Measurements from ENCODE around the gene LYL1. TPM values are rescaled to one million over a fixed set of nuclear protein-coding genes. Genes with fewer than 3 reads are reported as not detected.

The LYL1 gene
- total and polyA plus RNA-seq, 9 of the 15 experiments (the other 6 are each of a cell fraction or from before 2014, with no cell fraction given), result 1.3 to 266 (median 34.0) TPM

- TF ChIP-seq MBD1 (CRISPR knock-in tag; IDR thresholded peaks at IDR 0.05) (no peak), ZNF277 (CRISPR knock-in tag; IDR thresholded peaks at IDR 0.05; ENCODE audit: borderline replicate concordance) (no peak), CREB3L1 (IDR thresholded peaks at IDR 0.05; ENCODE audit: borderline replicate concordance, low read depth) (peak; percentile 43; the same call in 1 of the 2 replicates), ZKSCAN3 (CRISPR knock-in tag; IDR thresholded peaks at IDR 0.05) (no peak), ATF6 (CRISPR knock-in tag; IDR thresholded peaks at IDR 0.05) (peak; percentile 79; the same call in 1 of the 2 replicates), ARID4B (CRISPR knock-in tag; IDR thresholded peaks at IDR 0.05) (peak; percentile 66; the same call in 1 of the 2 replicates), REST (IDR thresholded peaks at IDR 0.05; ENCODE audit: borderline replicate concordance) (no peak), REST (CRISPR knock-in tag; IDR thresholded peaks at IDR 0.05; ENCODE audit: low read depth) (peak; percentile 70; the same call in 1 of the 2 replicates)
Observed at GRCh38 chr19:13102416-13102665, 317 bp downstream of the LYL1 start (continued).

Data from K562 (cell line).